Breast epithelium (tissue), 3 donors: ENCODE data around the gene VEGFD.

Experiments
- CTCF ChIP-seq, 3 donors: fragments of 450-650 bp; IDR thresholded peaks; one replicate each; pipeline ENCODE4 v1.5.1; 2016 to 2017; ENCODE audit warnings: antibody characterized with exemption in 3 of 3, mild to moderate bottlenecking in 3 of 3, moderate library complexity in 3 of 3
- POLR2AphosphoS5 ChIP-seq, 3 donors: sonication (generic); formaldehyde crosslinking; IDR thresholded peaks; one replicate each; pipeline ENCODE4 v1.6.1; 2017; ENCODE audit warnings: antibody characterized with exemption in 3 of 3

DNA sequence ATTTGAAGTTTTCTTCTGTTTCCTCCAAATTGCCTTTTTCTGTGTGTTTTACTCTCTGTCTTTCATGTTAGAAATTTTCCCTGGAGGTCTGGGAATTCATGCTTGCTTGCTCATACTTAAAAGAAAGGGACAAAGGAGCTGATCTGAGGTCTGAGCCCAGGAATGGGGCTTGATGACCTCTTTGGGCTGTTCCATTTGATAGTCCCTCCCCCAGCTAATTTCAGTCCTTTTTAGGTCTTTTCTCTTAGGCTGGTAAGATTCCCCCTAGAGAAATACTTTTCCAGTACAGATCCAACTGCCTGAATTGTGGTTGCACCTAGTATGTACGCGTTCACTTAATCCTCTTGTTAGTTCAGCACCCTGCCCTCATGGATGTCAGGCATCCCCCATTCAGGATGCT is 43.3 kb downstream of the VEGFD start:
- TF ChIP-seq CTCF (IDR thresholded peaks at IDR 0.05) (no peak), POLR2AphosphoS5 (IDR thresholded peaks at IDR 0.05) (no peak)
